ENCODE data around the gene ELL. TPM values are rescaled to one million over a fixed set of nuclear protein-coding genes. Genes with fewer than 3 reads are reported as not detected.

ELL gene
- polyA plus RNA-seq, 3 donors = 12.2 to 35.3 (median 12.6) TPM

DNA sequence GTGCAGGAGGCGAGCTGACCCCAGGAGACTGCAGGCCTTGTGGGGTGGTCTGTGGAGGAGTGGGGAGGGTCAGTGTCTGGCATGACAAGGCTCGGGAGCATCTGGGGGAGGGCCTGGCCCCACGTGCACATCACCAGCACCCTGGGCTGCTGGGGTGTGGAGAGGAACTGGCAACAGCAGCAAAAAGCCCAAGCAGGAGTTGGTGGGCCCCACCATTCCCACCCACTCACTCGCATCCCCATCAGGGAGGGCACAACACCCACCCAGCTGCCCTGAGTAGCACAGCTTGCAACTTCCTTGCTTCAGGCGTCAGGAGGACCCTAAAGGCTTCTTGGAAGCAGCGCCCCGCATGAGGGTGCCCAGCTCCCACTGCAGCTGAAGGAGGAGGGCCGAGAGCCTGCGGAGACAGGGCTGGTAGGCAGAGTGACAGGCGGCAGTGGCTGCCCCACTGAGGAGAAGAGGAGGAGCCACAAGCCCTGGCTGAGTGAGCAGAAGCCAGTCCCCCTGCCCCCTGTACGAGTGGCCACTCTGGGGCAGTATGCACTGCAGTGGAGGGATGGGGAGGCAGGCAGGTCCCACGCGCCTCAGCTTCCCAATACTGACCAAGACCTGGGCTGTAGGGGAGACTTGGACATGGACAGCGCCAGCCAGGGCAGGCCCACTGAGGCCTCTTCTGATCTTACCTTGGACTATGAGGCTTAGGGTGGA lies 26.5 kb downstream of the ELL start:
- 86% methylated on average over 12 of the region's 14 CpGs for WGBS (ENCODE audit: insufficient coverage)
- no peak overlapping the region for H3K4me3 Mint-ChIP-seq
- H3K9me3 ChIP-seq (replicated peaks in 1 of 2; ENCODE audit: control insufficient read depth in 1 of 2, insufficient read depth in 1 of 2, low read length in 2 of 2) = no peaks in the 10 kb centered on the region
- H3K9me3 Mint-ChIP-seq = no peaks in the 10 kb centered on the region
- intact Hi-C loops (cut with micrococcal nuclease) = no loop called here
- H3K36me3 Mint-ChIP-seq = peaks cover 18 to 24% of the 10 kb centered on the region in 2 donors
- peaks cover 59 to 76% of the 10 kb centered on the region in 2 donors for H3K4me1 ChIP-seq (ENCODE audit: control insufficient read depth in 1 of 2, insufficient read depth in 2 of 2, low read length in 2 of 2)
- peak overlapping the region; percentile 76 for H3K9ac ChIP-seq (ENCODE audit: insufficient read depth, low read length, poor library complexity, severe bottlenecking)
- H3K27ac ChIP-seq (ENCODE audit: low read depth in 1 of 2, low read length in 2 of 2) = peak overlapping the region; percentile 97 to 98
- peak overlapping the region in 1 of 3 experiments; percentile 29 for H3K4me3 ChIP-seq (replicated peaks in 1 of 3; ENCODE audit: low read depth in 2 of 3, low read length in 3 of 3)
- H3K27ac Mint-ChIP-seq = peak overlapping the region; percentile 92 to 98 (median 95)
- H2AFZ ChIP-seq (ENCODE audit: insufficient read depth, low read depth, low read length, poor library complexity, severe bottlenecking) = no peak overlapping the region
- peaks cover 78% of the 10 kb centered on the region for H3K4me1 Mint-ChIP-seq
- peaks cover 99% of the 10 kb centered on the region for H3K79me2 ChIP-seq (ENCODE audit: insufficient read depth, low read length)
- H3K4me2 ChIP-seq (replicated peaks; ENCODE audit: extremely low read depth, low read length, poor library complexity, severe bottlenecking) = peak overlapping the region; percentile 6
- no peak for DNase-seq
- TF ChIP-seq, protein P1, sequence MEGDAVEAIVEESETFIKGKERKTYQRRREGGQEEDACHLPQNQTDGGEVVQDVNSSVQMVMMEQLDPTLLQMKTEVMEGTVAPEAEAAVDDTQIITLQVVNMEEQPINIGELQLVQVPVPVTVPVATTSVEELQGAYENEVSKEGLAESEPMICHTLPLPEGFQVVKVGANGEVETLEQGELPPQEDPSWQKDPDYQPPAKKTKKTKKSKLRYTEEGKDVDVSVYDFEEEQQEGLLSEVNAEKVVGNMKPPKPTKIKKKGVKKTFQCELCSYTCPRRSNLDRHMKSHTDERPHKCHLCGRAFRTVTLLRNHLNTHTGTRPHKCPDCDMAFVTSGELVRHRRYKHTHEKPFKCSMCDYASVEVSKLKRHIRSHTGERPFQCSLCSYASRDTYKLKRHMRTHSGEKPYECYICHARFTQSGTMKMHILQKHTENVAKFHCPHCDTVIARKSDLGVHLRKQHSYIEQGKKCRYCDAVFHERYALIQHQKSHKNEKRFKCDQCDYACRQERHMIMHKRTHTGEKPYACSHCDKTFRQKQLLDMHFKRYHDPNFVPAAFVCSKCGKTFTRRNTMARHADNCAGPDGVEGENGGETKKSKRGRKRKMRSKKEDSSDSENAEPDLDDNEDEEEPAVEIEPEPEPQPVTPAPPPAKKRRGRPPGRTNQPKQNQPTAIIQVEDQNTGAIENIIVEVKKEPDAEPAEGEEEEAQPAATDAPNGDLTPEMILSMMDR (IDR thresholded peaks at IDR 0.05) = no peak
- H3K27me3 ChIP-seq (ENCODE audit: control insufficient read depth in 2 of 2, insufficient read depth in 2 of 2, low read length in 2 of 2) = no peaks in the 10 kb centered on the region
- peaks cover 98% of the 10 kb centered on the region for H4K20me1 ChIP-seq (ENCODE audit: insufficient read depth, low read length)
- H3K27me3 Mint-ChIP-seq (ENCODE audit: low read depth in 3 of 3) = peaks cover 0 to 3% (median 0%) of the 10 kb centered on the region in 3 donors
- peaks cover 0 to 14% of the 10 kb centered on the region in 2 donors for H3K36me3 ChIP-seq (replicated peaks in 1 of 2; ENCODE audit: control insufficient read depth in 1 of 2, insufficient read depth in 2 of 2, low read length in 2 of 2)

DNA sequence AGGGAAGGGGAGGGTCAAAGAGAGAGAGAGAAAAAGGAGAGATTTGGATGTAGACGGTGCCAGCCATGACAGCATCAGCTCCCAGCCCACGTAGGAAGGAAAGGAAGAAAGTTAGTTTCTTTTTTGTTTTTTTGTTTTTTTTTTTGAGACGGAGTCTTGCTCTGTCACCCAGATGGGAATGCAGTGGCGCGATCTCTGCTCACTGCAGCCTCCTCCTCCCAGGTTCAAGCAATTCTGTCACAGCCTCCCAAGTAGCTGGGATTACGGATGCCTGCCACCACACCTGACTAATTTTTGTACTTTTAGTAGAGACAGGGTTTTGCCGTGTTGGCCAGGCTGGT lies 27.6 kb downstream of the ELL start:
- peak overlapping the region in 1 of 2 donors; percentile 2 for H3K4me3 Mint-ChIP-seq
- H3K9me3 Mint-ChIP-seq = no peaks in the 10 kb centered on the region
- no peak overlapping the region for H3K4me2 ChIP-seq (replicated peaks; ENCODE audit: extremely low read depth, low read length, poor library complexity, severe bottlenecking)
- H3K9ac ChIP-seq (ENCODE audit: insufficient read depth, low read length, poor library complexity, severe bottlenecking) = no peak overlapping the region
- 55% methylated on average over 2 of the region's 7 CpGs for WGBS (ENCODE audit: insufficient coverage)
- intact Hi-C loops (cut with micrococcal nuclease) = no loop called here
- H3K4me3 ChIP-seq (replicated peaks in 1 of 3; ENCODE audit: low read depth in 2 of 3, low read length in 3 of 3) = no peak overlapping the region
- no peaks in the 10 kb centered on the region for H3K9me3 ChIP-seq (replicated peaks in 1 of 2; ENCODE audit: control insufficient read depth in 1 of 2, insufficient read depth in 1 of 2, low read length in 2 of 2)
- peaks cover 98% of the 10 kb centered on the region for H3K79me2 ChIP-seq (ENCODE audit: insufficient read depth, low read length)
- TF ChIP-seq, protein P1 (IDR thresholded peaks at IDR 0.05) = no peak
- peaks cover 0 to 12% of the 10 kb centered on the region in 2 donors for H3K36me3 ChIP-seq (replicated peaks in 1 of 2; ENCODE audit: control insufficient read depth in 1 of 2, insufficient read depth in 2 of 2, low read length in 2 of 2)
- H3K27ac Mint-ChIP-seq = peak overlapping the region in 6 of 7 donors; percentile 54 to 98 (median 78)
- H3K27me3 ChIP-seq (ENCODE audit: control insufficient read depth in 2 of 2, insufficient read depth in 2 of 2, low read length in 2 of 2) = no peaks in the 10 kb centered on the region
- peaks cover 77% of the 10 kb centered on the region for H3K4me1 Mint-ChIP-seq
- no peak overlapping the region for H2AFZ ChIP-seq (ENCODE audit: insufficient read depth, low read depth, low read length, poor library complexity, severe bottlenecking)
- peaks cover 20 to 27% of the 10 kb centered on the region in 2 donors for H3K36me3 Mint-ChIP-seq
- DNase-seq = no peak
- H3K4me1 ChIP-seq (ENCODE audit: control insufficient read depth in 1 of 2, insufficient read depth in 2 of 2, low read length in 2 of 2) = peaks cover 50 to 72% of the 10 kb centered on the region in 2 donors
- H3K27ac ChIP-seq (ENCODE audit: low read depth in 1 of 2, low read length in 2 of 2) = peak overlapping the region in 1 of 2 donors; percentile 98
- peaks cover 99% of the 10 kb centered on the region for H4K20me1 ChIP-seq (ENCODE audit: insufficient read depth, low read length)
- H3K27me3 Mint-ChIP-seq (ENCODE audit: low read depth in 3 of 3) = peaks cover 0 to 5% (median 0%) of the 10 kb centered on the region in 3 donors

Data from CD14-positive monocyte (primary cell).